K562 (cell line): ENCODE measurements around the gene MYL6B. TPM values are rescaled to one million over a fixed set of nuclear protein-coding genes. Genes with fewer than 3 reads are reported as not detected.
A peak's percentile ranks its signal among the peaks of the same experiment; 100 is the strongest.

ENCODE experiments used
- ATAC-seq: fragments of 200-7000 bp; cut with Tn5 transposase; 3 replicates; pipeline ENCODE4 v1.9.1; 2020; ENCODE audit warnings: moderate library complexity
- BruUV-seq: library from RNA; stranded (reverse); fragments of 400-500 nt; replicated peaks from 2 replicates; lab custom pipeline; 2021; lab: Mats Ljungman, UMichigan
- CTCF ChIA-PET: fragments of 300-600 bp; formaldehyde crosslinking; extraction: SDS; loops from one replicate; lab custom pipeline; 2021; ENCODE audit warnings: low intra/inter-chr PET ratio; lab: Yijun Ruan, JAX
- POLR2A ChIA-PET: fragments of 300-600, 350-650 bp; sonication (Branson Sonifier 250); formaldehyde crosslinking; extraction: SDS; loops from one replicate; lab custom pipeline; 2021; ENCODE audit warnings: antibody characterized with exemption, inconsistent platforms; lab: Yijun Ruan, JAX
- DNase-seq, 4 experiments: peaks; one replicate each; pipeline versions ENCODE4 v3.0.0 to v3.0.0-alpha.2; 2011 to 2018; ENCODE audit warnings: low spot score in 3 of 4, mixed read lengths in 3 of 4; ENCODE audit errors: extremely low read depth in 1 of 4
- FAIRE-seq: peaks from 2 replicates; lab custom pipeline; 2011; peaks lifted over from hg19 to GRCh38; lab: Jason Lieb, UNC
- H2AFZ ChIP-seq: 2 replicates; pipeline ENCODE4 v1.6.0; 2011; ENCODE audit warnings: low read depth, low read length, control low read depth, inconsistent platforms
- H3K27ac ChIP-seq: fragments of 200-600 bp; 3 replicates; pipeline ENCODE4 v1.8.0; 2011; ENCODE audit warnings: low read depth, mild to moderate bottlenecking, control low read depth, inconsistent platforms, low read length, moderate library complexity, mixed read lengths; ENCODE audit errors: extremely low read depth
- H3K27me3 ChIP-seq, 2 experiments: fragments of 300-600 bp in 1 of 2; 2 replicates in 1 of 2; 3 replicates in 1 of 2; pipeline versions ENCODE4 v1.6.0 to v1.8.0; 2011; ENCODE audit warnings: inconsistent platforms in 2 of 2, low read length in 2 of 2, mild to moderate bottlenecking in 1 of 2, mixed read lengths in 1 of 2, moderate library complexity in 1 of 2; ENCODE audit not compliant: control insufficient read depth in 2 of 2, insufficient read depth in 2 of 2
- H3K36me3 ChIP-seq: fragments of 300-600 bp; 3 replicates; pipeline ENCODE4 v1.8.0; 2011; ENCODE audit warnings: mild to moderate bottlenecking, low read length, inconsistent platforms; ENCODE audit not compliant: control insufficient read depth, insufficient read depth
- H3K4me1 ChIP-seq, 2 experiments: fragments of 200-600 bp in 1 of 2; replicated peaks in 1 of 2; 2 replicates in 1 of 2; 3 replicates in 1 of 2; pipeline versions ENCODE4 v1.5.1 to v1.8.0; 2011; ENCODE audit warnings: inconsistent platforms in 2 of 2, low read length in 2 of 2, mild to moderate bottlenecking in 1 of 2, mixed read lengths in 1 of 2, moderate library complexity in 1 of 2; ENCODE audit not compliant: control insufficient read depth in 2 of 2, insufficient read depth in 2 of 2
- H3K4me2 ChIP-seq: 2 replicates; pipeline ENCODE4 v1.6.1; 2011; ENCODE audit warnings: low read length, control low read depth, inconsistent platforms, mixed read lengths; ENCODE audit not compliant: insufficient read depth
- H3K4me3 ChIP-seq: fragments of 200-600 bp; sonication (generic), shearing (Covaris generic); 2 replicates; pipeline ENCODE4 v1.5.1; 2016; ENCODE audit warnings: control low read depth, inconsistent platforms
- H3K79me2 ChIP-seq: fragments of 200-600 bp; 3 replicates; pipeline ENCODE4 v1.8.0; 2011; ENCODE audit warnings: low read length, inconsistent platforms; ENCODE audit not compliant: control insufficient read depth, insufficient read depth
- H3K9ac ChIP-seq, 2 experiments: 2 replicates each; pipeline versions ENCODE4 v1.6.0 to v1.6.1; 2011; ENCODE audit warnings: low read depth in 2 of 2, low read length in 2 of 2, control low read depth in 1 of 2, inconsistent platforms in 1 of 2, mild to moderate bottlenecking in 1 of 2, mixed read lengths in 1 of 2; ENCODE audit not compliant: insufficient read depth in 1 of 2
- H3K9me1 ChIP-seq: one replicate; pipeline ENCODE4 v1.6.0; 2011; ENCODE audit warnings: inconsistent platforms, mild to moderate bottlenecking, low read length, moderate library complexity; ENCODE audit not compliant: control insufficient read depth, insufficient read depth
- H3K9me3 ChIP-seq: replicated peaks from 2 replicates; pipeline ENCODE4 v1.5.1; 2011; ENCODE audit warnings: low read depth, low read length, inconsistent platforms; ENCODE audit not compliant: control insufficient read depth, insufficient read depth
- H4K20me1 ChIP-seq: replicated peaks from 2 replicates; pipeline ENCODE4 v1.6.1; 2011; ENCODE audit warnings: low read length, inconsistent platforms, mixed read lengths; ENCODE audit not compliant: control insufficient read depth, insufficient read depth
- BHLHE40 ChIP-seq: IDR thresholded peaks from 2 replicates; pipeline ENCODE4 v1.6.1; 2011; ENCODE audit warnings: low read length, improper control_type of control experiment
- CHD4 ChIP-seq: fragments of 200-600 bp; sonication (generic); IDR thresholded peaks from 3 replicates; pipeline ENCODE4 v1.6.1; 2012; ENCODE audit warnings: low read depth, mild to moderate bottlenecking, mixed read lengths, low read length, inconsistent platforms; ENCODE audit not compliant: insufficient read depth, insufficient replicate concordance, poor library complexity, severe bottlenecking
- HLTF ChIP-seq: fragments of 450-650 bp; IDR thresholded peaks from 2 replicates; pipeline ENCODE4 v1.6.1; 2016
- NBN ChIP-seq: fragments of 450-650 bp; IDR thresholded peaks from 2 replicates; pipeline ENCODE4 v1.6.1; 2016; ENCODE audit warnings: low read depth, mild to moderate bottlenecking
- NEUROD1 ChIP-seq: fragments of 150-350 bp; IDR thresholded peaks from 2 replicates; pipeline ENCODE4 v1.6.1; 2014; ENCODE audit warnings: borderline replicate concordance, low read length, low read depth; ENCODE audit not compliant: partially characterized antibody
- NFRKB ChIP-seq: fragments of 450-650 bp; IDR thresholded peaks from 2 replicates; pipeline ENCODE4 v1.6.1; 2016; ENCODE audit warnings: low read depth
- YBX1 ChIP-seq: fragments of 450-650 bp; IDR thresholded peaks from 2 replicates; pipeline ENCODE4 v1.7.1; 2016; ENCODE audit warnings: mild to moderate bottlenecking
- ZFPM2 ChIP-seq: fragments of 250-450 bp; sonication (Bioruptor Pico); IDR thresholded peaks from 2 replicates; pipeline ENCODE4 v1.5.1; 2022; ENCODE audit warnings: mild to moderate bottlenecking
- ZNF707 ChIP-seq: fragments of 250-450 bp; sonication (Bioruptor Pico); conservative IDR thresholded peaks from 2 replicates; pipeline ENCODE4 v1.8.0; 2022; ENCODE audit warnings: inconsistent platforms, mild to moderate bottlenecking, moderate library complexity
- WGBS: fragments of 100-300 bp; shearing (Covaris generic); methylation state at CpG from one replicate; pipeline ENCODE4 v1.1.6; 2016; ENCODE audit warnings: low coverage, mixed read lengths; ENCODE audit not compliant: insufficient coverage; ENCODE audit errors: missing lambda C conversion rate; 5-methylcytosine and 5-hydroxymethylcytosine counted together
- in situ Hi-C: fragments of 300-500 bp; cut with MboI; formaldehyde crosslinking; loops from 4 replicates; pipeline ENCODE4 v1.15.0; 2018; ENCODE audit warnings: inconsistent platforms, mixed read lengths
- intact Hi-C: fragments of 100-400 bp; cut with micrococcal nuclease; formaldehyde crosslinking; loops from 2 replicates; pipeline ENCODE4 v1.14.2; 2022
- polyA plus RNA-seq, 8 experiments: library from polyadenylated mRNA; depleted of rRNA in 4 of 8; stranded (reverse) in 5 of 8; unstranded in 3 of 8; fragments of >200 nt; fragmentation: Nextera tagmentation in 2 of 8; fragmentation: Illumina TruSeq in 1 of 8; extraction: Ambion mirVana in 2 of 8; extraction: Trizol in 1 of 8; gene quantifications; 2 replicates each; pipeline versions ENCODE4 v1.2.1 to v1.2.3, GENCODE V29; 2011 to 2014; ENCODE audit warnings: inconsistent platforms in 1 of 8, missing spikeins in 1 of 8
- total RNA-seq, 7 experiments: library from RNA; depleted of rRNA in 6 of 7; stranded (reverse); fragments of >200 nt in 6 of 7; fragmentation: Illumina TruSeq in 2 of 7; extraction: Trizol in 2 of 7; gene quantifications; 2 replicates each; pipeline versions ENCODE4 v1.2.1 to v1.2.3, GENCODE V29; 2011 to 2021; ENCODE audit warnings: low replicate concordance in 1 of 7
- TF ChIP-seq, protein P1 (sequence below): fragments of 450-650 bp; IDR thresholded peaks from 2 replicates; pipeline ENCODE4 v1.6.1; 2017; ENCODE audit warnings: antibody characterized with exemption, mild to moderate bottlenecking
- TF ChIP-seq, protein P2 (sequence below): sonication (generic); formaldehyde crosslinking; IDR thresholded peaks from 2 replicates; pipeline ENCODE4 v1.8.0; 2022; ENCODE audit warnings: mild to moderate bottlenecking, missing genetic modification reagents
- TF ChIP-seq, protein P3 (sequence below): conservative IDR thresholded peaks from 2 replicates; pipeline ENCODE4 v1.6.1; 2011; ENCODE audit warnings: low read depth, mild to moderate bottlenecking, low read length; ENCODE audit not compliant: control insufficient read depth

The MYL6B gene
- total and polyA plus RNA-seq, 9 of the 15 experiments (the other 6 are each of a cell fraction or from before 2014, with no cell fraction given) = 42.8 to 77.3 (median 68.6) TPM

DNA sequence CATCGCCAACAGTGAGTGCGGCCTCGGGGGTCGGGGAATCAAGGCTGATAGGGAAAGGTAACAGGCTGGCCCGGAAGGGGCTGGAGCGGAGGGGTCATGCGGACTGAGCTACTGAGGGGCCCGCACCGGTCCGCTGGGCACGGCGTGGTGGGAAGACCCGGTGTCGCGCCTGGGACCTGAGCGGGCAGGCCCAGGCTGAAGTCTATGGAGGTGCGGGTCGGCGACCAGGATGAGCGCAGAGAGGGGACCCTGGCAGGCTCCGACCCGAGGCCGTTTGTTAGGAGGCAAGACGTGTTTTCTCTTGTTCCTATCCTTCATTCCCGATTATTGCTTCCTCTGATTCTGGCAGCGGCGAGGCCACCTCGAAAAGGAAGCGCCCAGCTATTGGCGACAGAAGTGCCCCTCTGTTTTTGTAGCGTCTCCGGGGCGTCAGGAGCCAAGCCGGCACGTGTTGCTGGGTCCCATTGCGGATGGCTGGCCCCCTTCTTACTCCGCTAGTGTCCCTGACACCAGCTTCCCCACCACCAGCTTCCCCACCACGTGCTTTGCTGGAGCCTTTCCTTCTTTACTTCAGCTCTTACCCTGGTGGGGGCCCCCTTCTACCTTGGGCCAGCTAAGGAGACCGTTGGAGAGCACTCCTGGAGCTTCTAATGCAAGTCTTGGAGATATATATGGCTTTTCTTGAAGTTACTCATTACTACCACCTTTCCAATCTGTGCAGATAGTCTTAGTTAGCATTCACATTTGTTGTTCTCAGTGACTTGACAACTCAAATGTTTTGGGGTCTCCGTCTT is 47.4 kb upstream of the MYL6B start:
- peaks cover 49% of the 10 kb centered on the region for H3K36me3 ChIP-seq
- ChIA-PET CTCF (interaction anchor here (0.7 kb wide), 1 partner anchor 21 kb away, joined by 3 read pairs; no protein-coding TSS in a partner anchor), POLR2A (interaction anchor here (0.8 to 7.8 kb wide), 11 partner anchors 8 to 621 kb away, joined by 3 to 125 read pairs (median 5); partner anchors contain the start of genes ESYT1, RPL41 and ZC3H10)
- H3K27me3 ChIP-seq = no peaks in the 10 kb centered on the region
- H3K9me1 ChIP-seq = no peaks in the 10 kb centered on the region
- peak overlapping the region; percentile 98 to 99 for H3K9ac ChIP-seq
- peak overlapping the region; percentile 77 for H2AFZ ChIP-seq
- H3K27ac ChIP-seq = peak overlapping the region; percentile 99
- DNase-seq = peak; percentile 57 to 72 (median 70)
- intact Hi-C loops (loop anchor here (2.0 kb wide), 1 partner anchor 22 kb away; no protein-coding TSS in a partner anchor), in situ Hi-C loops (no loop called here)
- ATAC-seq = peak; percentile 57
- peak; percentile 26 for FAIRE-seq
- under 1% methylated on average over 40 of the region's 40 CpGs for WGBS
- H4K20me1 ChIP-seq = peaks cover 10% of the 10 kb centered on the region
- BruUV-seq = no TSS peak
- peak overlapping the region; percentile 99 for H3K4me2 ChIP-seq
- H3K79me2 ChIP-seq = peaks cover 47% of the 10 kb centered on the region
- H3K4me1 ChIP-seq = peaks cover 11 to 25% of the 10 kb centered on the region in 2 experiments; a peak in 4 of 5 replicates
- 0 out of 2 replicates have a peak, but pooled peaks cover 5% of the 10 kb centered on the region for H3K9me3 ChIP-seq
- peak overlapping the region; percentile 97 for H3K4me3 ChIP-seq
- TF ChIP-seq HLTF = 0 out of 2 replicates have a peak, but pooled peaks have one; percentile 36
- TF ChIP-seq NEUROD1 = no peak
- TF ChIP-seq, protein P1, sequence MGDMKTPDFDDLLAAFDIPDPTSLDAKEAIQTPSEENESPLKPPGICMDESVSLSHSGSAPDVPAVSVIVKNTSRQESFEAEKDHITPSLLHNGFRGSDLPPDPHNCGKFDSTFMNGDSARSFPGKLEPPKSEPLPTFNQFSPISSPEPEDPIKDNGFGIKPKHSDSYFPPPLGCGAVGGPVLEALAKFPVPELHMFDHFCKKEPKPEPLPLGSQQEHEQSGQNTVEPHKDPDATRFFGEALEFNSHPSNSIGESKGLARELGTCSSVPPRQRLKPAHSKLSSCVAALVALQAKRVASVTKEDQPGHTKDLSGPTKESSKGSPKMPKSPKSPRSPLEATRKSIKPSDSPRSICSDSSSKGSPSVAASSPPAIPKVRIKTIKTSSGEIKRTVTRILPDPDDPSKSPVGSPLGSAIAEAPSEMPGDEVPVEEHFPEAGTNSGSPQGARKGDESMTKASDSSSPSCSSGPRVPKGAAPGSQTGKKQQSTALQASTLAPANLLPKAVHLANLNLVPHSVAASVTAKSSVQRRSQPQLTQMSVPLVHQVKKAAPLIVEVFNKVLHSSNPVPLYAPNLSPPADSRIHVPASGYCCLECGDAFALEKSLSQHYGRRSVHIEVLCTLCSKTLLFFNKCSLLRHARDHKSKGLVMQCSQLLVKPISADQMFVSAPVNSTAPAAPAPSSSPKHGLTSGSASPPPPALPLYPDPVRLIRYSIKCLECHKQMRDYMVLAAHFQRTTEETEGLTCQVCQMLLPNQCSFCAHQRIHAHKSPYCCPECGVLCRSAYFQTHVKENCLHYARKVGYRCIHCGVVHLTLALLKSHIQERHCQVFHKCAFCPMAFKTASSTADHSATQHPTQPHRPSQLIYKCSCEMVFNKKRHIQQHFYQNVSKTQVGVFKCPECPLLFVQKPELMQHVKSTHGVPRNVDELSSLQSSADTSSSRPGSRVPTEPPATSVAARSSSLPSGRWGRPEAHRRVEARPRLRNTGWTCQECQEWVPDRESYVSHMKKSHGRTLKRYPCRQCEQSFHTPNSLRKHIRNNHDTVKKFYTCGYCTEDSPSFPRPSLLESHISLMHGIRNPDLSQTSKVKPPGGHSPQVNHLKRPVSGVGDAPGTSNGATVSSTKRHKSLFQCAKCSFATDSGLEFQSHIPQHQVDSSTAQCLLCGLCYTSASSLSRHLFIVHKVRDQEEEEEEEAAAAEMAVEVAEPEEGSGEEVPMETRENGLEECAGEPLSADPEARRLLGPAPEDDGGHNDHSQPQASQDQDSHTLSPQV = peak; percentile 65
- TF ChIP-seq, protein P2, sequence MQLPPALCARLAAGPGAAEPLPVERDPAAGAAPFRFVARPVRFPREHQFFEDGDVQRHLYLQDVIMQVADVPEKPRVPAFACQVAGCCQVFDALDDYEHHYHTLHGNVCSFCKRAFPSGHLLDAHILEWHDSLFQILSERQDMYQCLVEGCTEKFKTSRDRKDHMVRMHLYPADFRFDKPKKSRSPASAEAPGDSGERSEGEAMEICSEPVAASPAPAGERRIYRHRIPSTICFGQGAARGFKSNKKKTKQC = peak; percentile 14; the same call in 1 of the 2 replicates
- TF ChIP-seq ZFPM2 (CRISPR knock-in tag) = no peak
- 0 out of 2 replicates have a peak, but pooled peaks have one; percentile 8 for TF ChIP-seq NBN
- no peak for TF ChIP-seq CHD4
- peak; percentile 57; the same call in 1 of the 2 replicates for TF ChIP-seq BHLHE40
- no peak for TF ChIP-seq YBX1
- TF ChIP-seq NFRKB = peak; percentile 81; the same call in 1 of the 2 replicates
- TF ChIP-seq ZNF707 (CRISPR knock-in tag) = 0 out of 2 replicates have a peak, but pooled peaks have one; percentile 14
- TF ChIP-seq, protein P3, sequence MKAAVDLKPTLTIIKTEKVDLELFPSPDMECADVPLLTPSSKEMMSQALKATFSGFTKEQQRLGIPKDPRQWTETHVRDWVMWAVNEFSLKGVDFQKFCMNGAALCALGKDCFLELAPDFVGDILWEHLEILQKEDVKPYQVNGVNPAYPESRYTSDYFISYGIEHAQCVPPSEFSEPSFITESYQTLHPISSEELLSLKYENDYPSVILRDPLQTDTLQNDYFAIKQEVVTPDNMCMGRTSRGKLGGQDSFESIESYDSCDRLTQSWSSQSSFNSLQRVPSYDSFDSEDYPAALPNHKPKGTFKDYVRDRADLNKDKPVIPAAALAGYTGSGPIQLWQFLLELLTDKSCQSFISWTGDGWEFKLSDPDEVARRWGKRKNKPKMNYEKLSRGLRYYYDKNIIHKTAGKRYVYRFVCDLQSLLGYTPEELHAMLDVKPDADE = peak; percentile 56; the same call in 1 of the 2 replicates
